NB4 (cell line): ENCODE data around the gene LRRTM2.

ENCODE experiments used
- MYC ChIP-seq: IDR thresholded peaks from 2 replicates; pipeline ENCODE4 v1.6.1; 2011; ENCODE audit warnings: low read depth, low read length
- POLR2A ChIP-seq: IDR thresholded peaks from 2 replicates; pipeline ENCODE4 v1.6.1; 2011; ENCODE audit warnings: mild to moderate bottlenecking; ENCODE audit not compliant: insufficient read length; ENCODE audit errors: extremely low read depth
- TF ChIP-seq, protein P1 (sequence below): IDR thresholded peaks from one replicate; pipeline ENCODE4 v1.5.1; 2012; ENCODE audit warnings: low read depth, low read length
- TF ChIP-seq, protein P2 (sequence below): IDR thresholded peaks from 2 replicates; pipeline ENCODE4 v1.6.1; 2011; ENCODE audit warnings: low read depth, low read length

DNA sequence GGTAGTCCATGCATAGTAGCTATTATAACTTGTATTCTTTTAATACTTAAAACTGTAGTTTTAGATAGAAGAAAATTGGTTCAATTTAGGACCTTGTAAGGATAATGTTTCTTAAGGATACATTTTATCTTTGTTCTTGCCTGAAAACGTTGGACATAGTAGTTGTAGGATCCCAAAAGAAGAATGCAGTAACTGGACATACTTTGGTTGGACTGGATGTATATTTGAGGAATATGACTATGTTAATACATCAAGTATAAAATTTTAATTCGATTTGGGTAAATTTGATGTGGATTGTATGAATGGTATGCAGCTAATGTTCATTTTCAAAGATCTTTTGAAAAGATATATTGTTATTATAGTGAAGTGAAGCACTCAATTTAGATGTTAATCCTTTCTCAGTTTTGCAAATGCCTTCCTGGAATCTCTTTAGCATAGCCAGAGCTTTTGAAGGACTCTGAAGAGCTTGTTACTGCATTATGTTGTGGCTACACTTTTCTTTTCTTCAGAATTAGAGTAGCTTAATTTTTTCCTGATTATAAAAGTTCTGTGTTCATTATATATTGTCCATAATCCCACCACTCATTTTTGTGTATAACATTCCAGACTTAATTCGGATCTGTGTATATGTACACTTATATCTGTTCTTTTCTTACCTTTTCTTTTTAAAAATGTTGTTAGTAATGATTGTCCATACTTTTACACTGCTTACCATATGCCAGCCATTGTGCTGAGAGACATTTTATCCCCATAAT is 41.2 kb downstream of the LRRTM2 start:
- TF ChIP-seq, protein P1, sequence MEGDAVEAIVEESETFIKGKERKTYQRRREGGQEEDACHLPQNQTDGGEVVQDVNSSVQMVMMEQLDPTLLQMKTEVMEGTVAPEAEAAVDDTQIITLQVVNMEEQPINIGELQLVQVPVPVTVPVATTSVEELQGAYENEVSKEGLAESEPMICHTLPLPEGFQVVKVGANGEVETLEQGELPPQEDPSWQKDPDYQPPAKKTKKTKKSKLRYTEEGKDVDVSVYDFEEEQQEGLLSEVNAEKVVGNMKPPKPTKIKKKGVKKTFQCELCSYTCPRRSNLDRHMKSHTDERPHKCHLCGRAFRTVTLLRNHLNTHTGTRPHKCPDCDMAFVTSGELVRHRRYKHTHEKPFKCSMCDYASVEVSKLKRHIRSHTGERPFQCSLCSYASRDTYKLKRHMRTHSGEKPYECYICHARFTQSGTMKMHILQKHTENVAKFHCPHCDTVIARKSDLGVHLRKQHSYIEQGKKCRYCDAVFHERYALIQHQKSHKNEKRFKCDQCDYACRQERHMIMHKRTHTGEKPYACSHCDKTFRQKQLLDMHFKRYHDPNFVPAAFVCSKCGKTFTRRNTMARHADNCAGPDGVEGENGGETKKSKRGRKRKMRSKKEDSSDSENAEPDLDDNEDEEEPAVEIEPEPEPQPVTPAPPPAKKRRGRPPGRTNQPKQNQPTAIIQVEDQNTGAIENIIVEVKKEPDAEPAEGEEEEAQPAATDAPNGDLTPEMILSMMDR: no peak
- TF ChIP-seq MYC (no peak), POLR2A (no peak)
- TF ChIP-seq, protein P2, sequence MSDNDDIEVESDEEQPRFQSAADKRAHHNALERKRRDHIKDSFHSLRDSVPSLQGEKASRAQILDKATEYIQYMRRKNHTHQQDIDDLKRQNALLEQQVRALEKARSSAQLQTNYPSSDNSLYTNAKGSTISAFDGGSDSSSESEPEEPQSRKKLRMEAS: no peak
